GM23338 (cell line): ENCODE results near the gene FRY. TPM values are rescaled to one million over a fixed set of nuclear protein-coding genes. Genes with fewer than 3 reads are reported as not detected.

Experiments
- ATAC-seq: fragments of 200-7000 bp; cut with Tn5 transposase; 3 replicates; pipeline ENCODE4 v1.9.1; 2020
- DNase-seq: peaks from one replicate; pipeline ENCODE4 v3.0.0-alpha.2; 2015; ENCODE audit warnings: low spot score
- H2AFZ ChIP-seq: fragments of 200-600 bp; sonication (generic); 2 replicates; pipeline ENCODE4 v1.8.0; 2016; ENCODE audit warnings: antibody characterized with exemption, mild to moderate bottlenecking, moderate library complexity
- H3F3A ChIP-seq: fragments of 200-600 bp; sonication (generic); replicated peaks from 2 replicates; pipeline ENCODE4 v1.8.0; 2017; ENCODE audit warnings: antibody characterized with exemption, mixed run types, low read depth
- H3K27ac ChIP-seq: fragments of 200-600 bp; sonication (generic); 2 replicates; pipeline ENCODE4 v1.6.1; 2016; ENCODE audit warnings: low read depth
- H3K27me3 ChIP-seq: fragments of 200-600 bp; sonication (generic); 2 replicates; pipeline ENCODE4 v1.8.0; 2016; ENCODE audit warnings: mild to moderate bottlenecking, mixed run types, moderate library complexity; ENCODE audit not compliant: insufficient read depth
- H3K36me3 ChIP-seq: fragments of 200-600 bp; sonication (generic); 2 replicates; pipeline ENCODE4 v1.8.0; 2016; ENCODE audit warnings: mild to moderate bottlenecking; ENCODE audit not compliant: insufficient read depth
- H3K4me1 ChIP-seq: fragments of 200-600 bp; sonication (generic); 2 replicates; pipeline ENCODE4 v1.8.0; 2016; ENCODE audit warnings: mild to moderate bottlenecking, moderate library complexity; ENCODE audit not compliant: insufficient read depth
- H3K4me2 ChIP-seq: fragments of 200-600 bp; sonication (generic); 2 replicates; pipeline ENCODE4 v1.7.1; 2017; ENCODE audit warnings: mixed run types
- H3K4me3 ChIP-seq: fragments of 200-600 bp; sonication (generic); 2 replicates; pipeline ENCODE4 v1.6.1; 2016; ENCODE audit warnings: mixed run types
- H3K79me2 ChIP-seq: fragments of 200-600 bp; sonication (generic); replicated peaks from 2 replicates; pipeline ENCODE4 v1.8.0; 2017; ENCODE audit warnings: mild to moderate bottlenecking; ENCODE audit not compliant: insufficient read depth
- H3K9me2 ChIP-seq: fragments of 200-600 bp; sonication (generic); 2 replicates; pipeline ENCODE4 v1.8.0; 2017; ENCODE audit not compliant: insufficient read depth
- H4K20me1 ChIP-seq: fragments of 200-600 bp; sonication (generic); replicated peaks from 2 replicates; pipeline ENCODE4 v1.8.0; 2017; ENCODE audit warnings: mild to moderate bottlenecking; ENCODE audit not compliant: insufficient read depth
- H3K27ac Mint-ChIP-seq: 2 replicates; pipeline ENCODE4 v1.8.0; 2020; ENCODE audit warnings: inconsistent platforms, mild to moderate bottlenecking, moderate library complexity, mixed read lengths
- H3K27me3 Mint-ChIP-seq: 3 replicates; pipeline ENCODE4 v1.8.0; 2022; ENCODE audit warnings: low read depth, mild to moderate bottlenecking, moderate library complexity, mixed read lengths, inconsistent platforms; ENCODE audit not compliant: insufficient read depth, poor library complexity
- H3K36me3 Mint-ChIP-seq: 3 replicates; pipeline ENCODE4 v1.8.0; 2021; ENCODE audit warnings: low read depth, mild to moderate bottlenecking, inconsistent platforms, moderate library complexity, mixed read lengths
- H3K4me1 Mint-ChIP-seq: 3 replicates; pipeline ENCODE4 v1.8.0; 2020; ENCODE audit warnings: mild to moderate bottlenecking, inconsistent platforms, mixed read lengths
- H3K4me3 Mint-ChIP-seq: 3 replicates; pipeline ENCODE4 v1.8.0; 2021; ENCODE audit warnings: moderate library complexity, mild to moderate bottlenecking, inconsistent platforms, mixed read lengths
- H3K9me3 Mint-ChIP-seq: 3 replicates; pipeline ENCODE4 v1.8.0; 2020; ENCODE audit warnings: moderate library complexity, mild to moderate bottlenecking, inconsistent platforms, mixed read lengths
- CREB1 ChIP-seq: fragments of 250-450 bp; sonication (Bioruptor Pico); IDR thresholded peaks from 2 replicates; pipeline ENCODE4 v1.5.0; 2020; ENCODE audit warnings: low read depth, mild to moderate bottlenecking, moderate library complexity
- CTCF ChIP-seq, 2 experiments: fragments of 200-600 bp in 1 of 2; sonication (generic) in 1 of 2; conservative IDR thresholded peaks; 2 replicates each; pipeline versions ENCODE4 v1.5.1 to v1.6.1; 2016 to 2017; ENCODE audit warnings: antibody characterized with exemption in 2 of 2, low read depth in 2 of 2, mild to moderate bottlenecking in 2 of 2, moderate library complexity in 1 of 2
- ETS1 ChIP-seq: IDR thresholded peaks from 2 replicates; pipeline ENCODE4 v1.6.1; 2016; ENCODE audit warnings: antibody characterized with exemption
- EZH2 ChIP-seq: fragments of 200-600 bp; sonication (generic); IDR thresholded peaks from one replicate; pipeline ENCODE4 v1.8.0; 2017; ENCODE audit warnings: antibody characterized with exemption, mild to moderate bottlenecking, low read depth; ENCODE audit not compliant: unreplicated experiment
- JUNB ChIP-seq: IDR thresholded peaks from one replicate; pipeline ENCODE4 v1.6.1; 2016; ENCODE audit warnings: antibody characterized with exemption; ENCODE audit not compliant: unreplicated experiment
- NANOG ChIP-seq: IDR thresholded peaks from 2 replicates; pipeline ENCODE4 v1.6.1; 2016; ENCODE audit warnings: antibody characterized with exemption, borderline replicate concordance
- POLR2AphosphoS5 ChIP-seq: IDR thresholded peaks from 2 replicates; pipeline ENCODE4 v1.6.1; 2016; ENCODE audit warnings: antibody characterized with exemption, low read depth
- REST ChIP-seq: IDR thresholded peaks from one replicate; pipeline ENCODE4 v1.6.1; 2018; ENCODE audit warnings: antibody characterized with exemption; ENCODE audit not compliant: unreplicated experiment
- STAT1 ChIP-seq: IDR thresholded peaks from one replicate; pipeline ENCODE4 v1.6.1; 2016; ENCODE audit warnings: antibody characterized with exemption; ENCODE audit not compliant: unreplicated experiment
- ZNF462 ChIP-seq: fragments of 250-450 bp; sonication (Bioruptor Pico); IDR thresholded peaks from 2 replicates; pipeline ENCODE4 v1.5.0; 2020; ENCODE audit warnings: mild to moderate bottlenecking, moderate library complexity
- polyA plus RNA-seq: library from polyadenylated mRNA; unstranded; fragments of >200 nt; fragmentation: Nextera tagmentation; extraction: Ambion mirVana; gene quantifications from 2 replicates; pipeline ENCODE4 v1.2.1, GENCODE V29; 2016
- total RNA-seq: library from RNA; depleted of rRNA; stranded (reverse); fragments of >200 nt; shearing (Covaris generic); gene quantifications from 2 replicates; pipeline ENCODE4 v1.2.3, GENCODE V29; 2014

The FRY gene
- total and polyA plus RNA-seq, 2 experiments from 2014 or later: 2.4 to 10.1 TPM

- H3K27me3 ChIP-seq: no peaks in the 10 kb centered on the region
- Mint-ChIP-seq H3K27me3 (peaks cover 2% of the 10 kb centered on the region), H3K9me3 (no peaks in the 10 kb centered on the region), H3K4me3 (no peak overlapping the region), H3K4me1 (peaks cover 43% of the 10 kb centered on the region), H3K27ac (no peak overlapping the region), H3K36me3 (no peaks in the 10 kb centered on the region)
- TF ChIP-seq ZNF462 (CRISPR knock-in tag) (no peak), EZH2 (no peak)
- H3K9me2 ChIP-seq: no peaks in the 10 kb centered on the region
- H3F3A ChIP-seq: no peaks in the 10 kb centered on the region
- H3K27ac ChIP-seq: no peak overlapping the region
- H2AFZ ChIP-seq: no peak overlapping the region
- no peak for DNase-seq
- H3K36me3 ChIP-seq: no peaks in the 10 kb centered on the region
- no peaks in the 10 kb centered on the region for H3K79me2 ChIP-seq
- H3K4me3 ChIP-seq: no peak overlapping the region
- H4K20me1 ChIP-seq: no peaks in the 10 kb centered on the region
- no peak for ATAC-seq
- H3K4me1 ChIP-seq: peaks cover 27% of the 10 kb centered on the region
- H3K4me2 ChIP-seq: 0 out of 2 replicates have a peak overlapping the region, but pooled peaks have one; percentile 24
Observed at GRCh38 chr13:32026623-32027022, 5.0 kb upstream of the FRY start.

- no peak overlapping the region for H3K4me3 Mint-ChIP-seq
- no peak for ATAC-seq
- no peak overlapping the region for H3K4me3 ChIP-seq
- TF ChIP-seq POLR2AphosphoS5 (no peak), REST (no peak), ETS1 (no peak), JUNB (no peak), CREB1 (no peak), STAT1 (no peak), CTCF (conservative IDR thresholded peaks at IDR 0.05; ENCODE audit: low read depth in 2 of 2) (no peak), NANOG (no peak)
Observed at GRCh38 chr13:32028711-32029110, 2.9 kb upstream of the FRY start.

More at GRCh38 chr13:32028711-32029110, 2.9 kb upstream of the FRY start:
- peaks cover 31% of the 10 kb centered on the region for H3K4me1 ChIP-seq
- no peaks in the 10 kb centered on the region for H3K27me3 ChIP-seq
- no peaks in the 10 kb centered on the region for H3K9me2 ChIP-seq
- H3K27me3 Mint-ChIP-seq: peaks cover 2% of the 10 kb centered on the region
- no peaks in the 10 kb centered on the region for H4K20me1 ChIP-seq
- no peaks in the 10 kb centered on the region for H3K36me3 ChIP-seq
- peaks cover 51% of the 10 kb centered on the region for H3K4me1 Mint-ChIP-seq
- H3F3A ChIP-seq: no peaks in the 10 kb centered on the region
- H3K36me3 Mint-ChIP-seq: no peaks in the 10 kb centered on the region
- H3K79me2 ChIP-seq: no peaks in the 10 kb centered on the region
- H3K27ac ChIP-seq: no peak overlapping the region
- no peak overlapping the region for H2AFZ ChIP-seq
- DNase-seq: no peak
- peak overlapping the region; percentile 49 for H3K27ac Mint-ChIP-seq
- 0 out of 2 replicates have a peak overlapping the region, but pooled peaks have one; percentile 27 for H3K4me2 ChIP-seq
- H3K9me3 Mint-ChIP-seq: no peaks in the 10 kb centered on the region
